Subcutaneous adipose tissue (tissue), 4 donors: Measurements from ENCODE around the gene KCNAB2. TPM values are rescaled to one million over a fixed set of nuclear protein-coding genes. Genes with fewer than 3 reads are reported as not detected.

Experiments used
- total RNA-seq, 4 donors: library from RNA; depleted of rRNA; stranded (reverse); fragments of >200 nt; gene quantifications; one replicate each; pipeline ENCODE4 v1.1.0, GENCODE V29; 2016
- TF ChIP-seq, protein P1 (sequence below): fragments of 450-650 bp; IDR thresholded peaks from one replicate; pipeline ENCODE4 v1.5.1; 2016; ENCODE audit warnings: low read depth, mild to moderate bottlenecking, control low read depth, antibody characterized with exemption, moderate library complexity

KCNAB2 gene
- total RNA-seq, 4 donors from 2014 or later: 10.2 to 48.6 (median 18.2) TPM

DNA sequence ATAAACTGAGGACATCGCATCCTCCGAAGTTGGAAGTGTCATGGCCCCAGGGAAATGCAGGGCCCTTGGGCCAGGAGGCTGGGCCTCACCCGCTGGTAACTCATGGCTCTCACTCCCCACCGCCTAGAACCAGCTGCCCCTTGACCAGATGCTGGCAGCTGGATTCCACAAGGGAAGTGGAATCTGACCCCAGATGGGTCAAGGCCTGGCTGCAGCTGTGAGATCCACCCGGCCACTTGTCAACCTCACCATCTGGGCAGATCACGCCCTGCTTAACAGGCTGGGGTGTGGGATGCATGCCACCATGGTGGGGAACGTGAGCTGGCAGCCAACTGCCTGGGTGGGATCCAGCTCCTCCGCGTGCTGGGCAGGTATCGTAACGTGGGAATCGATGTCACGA is 25.5 kb downstream of the KCNAB2 start:
- TF ChIP-seq, protein P1, sequence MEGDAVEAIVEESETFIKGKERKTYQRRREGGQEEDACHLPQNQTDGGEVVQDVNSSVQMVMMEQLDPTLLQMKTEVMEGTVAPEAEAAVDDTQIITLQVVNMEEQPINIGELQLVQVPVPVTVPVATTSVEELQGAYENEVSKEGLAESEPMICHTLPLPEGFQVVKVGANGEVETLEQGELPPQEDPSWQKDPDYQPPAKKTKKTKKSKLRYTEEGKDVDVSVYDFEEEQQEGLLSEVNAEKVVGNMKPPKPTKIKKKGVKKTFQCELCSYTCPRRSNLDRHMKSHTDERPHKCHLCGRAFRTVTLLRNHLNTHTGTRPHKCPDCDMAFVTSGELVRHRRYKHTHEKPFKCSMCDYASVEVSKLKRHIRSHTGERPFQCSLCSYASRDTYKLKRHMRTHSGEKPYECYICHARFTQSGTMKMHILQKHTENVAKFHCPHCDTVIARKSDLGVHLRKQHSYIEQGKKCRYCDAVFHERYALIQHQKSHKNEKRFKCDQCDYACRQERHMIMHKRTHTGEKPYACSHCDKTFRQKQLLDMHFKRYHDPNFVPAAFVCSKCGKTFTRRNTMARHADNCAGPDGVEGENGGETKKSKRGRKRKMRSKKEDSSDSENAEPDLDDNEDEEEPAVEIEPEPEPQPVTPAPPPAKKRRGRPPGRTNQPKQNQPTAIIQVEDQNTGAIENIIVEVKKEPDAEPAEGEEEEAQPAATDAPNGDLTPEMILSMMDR: no peak

GRCh38 chr1:6072774-6073479 is 27.2 kb downstream of the KCNAB2 start:
- TF ChIP-seq, protein P1: no peak

GRCh38 chr1:6073480-6074053 is 27.9 kb downstream of the KCNAB2 start:
- TF ChIP-seq, protein P1: no peak

DNA sequence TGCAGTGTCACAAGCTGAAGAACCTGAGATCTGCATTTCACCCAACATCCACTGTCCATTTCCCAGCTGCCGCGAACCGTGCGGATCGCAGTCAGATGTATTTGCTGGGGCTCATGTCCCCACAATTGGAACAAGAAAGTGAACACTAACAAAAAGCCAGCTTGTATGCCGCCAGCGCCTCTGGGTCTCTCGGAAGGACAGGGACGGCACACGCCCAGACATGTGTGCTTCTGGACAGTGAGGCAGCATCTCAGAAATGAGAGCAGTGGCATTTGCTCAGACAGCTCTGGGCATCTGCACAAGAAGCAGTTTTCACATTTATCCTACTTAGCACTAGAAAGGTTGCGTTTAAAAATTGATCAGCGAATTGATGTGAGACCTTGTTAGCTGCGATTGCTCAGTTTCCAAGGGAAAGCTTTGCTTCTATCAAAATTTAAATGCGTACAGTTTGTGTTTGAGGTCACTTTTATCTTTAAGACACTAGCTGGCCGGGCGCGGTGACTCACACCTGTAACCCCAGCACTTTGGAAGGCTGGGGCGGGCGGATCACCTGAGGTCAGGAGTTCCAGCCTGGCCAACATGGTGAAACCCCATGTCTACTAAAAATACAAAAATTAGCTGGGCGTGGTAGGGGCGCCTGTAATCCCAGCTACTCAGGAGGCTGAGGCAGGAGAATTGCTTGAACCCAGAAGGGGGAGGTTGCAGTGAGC is 28.7 kb downstream of the KCNAB2 start:
- TF ChIP-seq, protein P1: no peak

DNA sequence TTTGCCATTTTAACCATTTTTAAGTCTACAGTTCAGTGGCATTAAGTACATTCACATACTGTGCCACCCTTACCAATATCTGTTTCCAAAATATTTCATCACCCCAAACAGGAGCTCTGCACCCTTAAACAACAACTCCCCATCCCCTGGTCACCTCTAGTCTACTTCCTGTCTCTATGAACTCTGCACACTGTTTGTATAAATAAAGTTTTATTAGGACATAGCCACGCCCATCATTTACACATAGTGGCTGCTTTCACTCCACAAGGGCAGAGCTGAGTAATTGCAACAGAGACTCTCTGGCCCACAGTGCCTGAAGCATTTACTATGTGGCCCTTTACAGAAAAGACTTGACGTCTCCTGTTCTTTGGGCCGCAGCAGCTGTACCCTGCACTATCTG is 30.1 kb downstream of the KCNAB2 start:
- TF ChIP-seq, protein P1: no peak

DNA sequence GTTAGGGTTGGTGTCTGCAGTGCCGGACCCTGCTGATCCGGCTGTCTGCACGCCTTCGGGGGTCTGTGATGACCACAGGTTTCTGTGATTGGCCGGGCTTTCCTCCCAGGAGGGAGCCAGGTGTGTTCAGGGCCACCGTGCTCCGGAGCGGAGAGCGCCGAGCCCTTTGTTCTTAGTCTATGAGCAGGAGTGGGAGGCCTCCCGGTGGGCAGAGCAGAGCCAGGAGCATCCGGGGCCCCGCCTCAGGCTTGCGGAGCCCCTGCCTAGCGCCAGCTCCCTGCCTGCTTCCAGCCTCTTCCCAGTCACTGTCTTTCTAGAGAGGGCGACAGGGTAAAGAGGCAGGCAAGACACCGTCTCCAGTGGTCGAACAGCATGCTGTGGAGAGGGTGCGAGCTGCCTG is 31.8 kb downstream of the KCNAB2 start:
- TF ChIP-seq, protein P1: no peak

DNA sequence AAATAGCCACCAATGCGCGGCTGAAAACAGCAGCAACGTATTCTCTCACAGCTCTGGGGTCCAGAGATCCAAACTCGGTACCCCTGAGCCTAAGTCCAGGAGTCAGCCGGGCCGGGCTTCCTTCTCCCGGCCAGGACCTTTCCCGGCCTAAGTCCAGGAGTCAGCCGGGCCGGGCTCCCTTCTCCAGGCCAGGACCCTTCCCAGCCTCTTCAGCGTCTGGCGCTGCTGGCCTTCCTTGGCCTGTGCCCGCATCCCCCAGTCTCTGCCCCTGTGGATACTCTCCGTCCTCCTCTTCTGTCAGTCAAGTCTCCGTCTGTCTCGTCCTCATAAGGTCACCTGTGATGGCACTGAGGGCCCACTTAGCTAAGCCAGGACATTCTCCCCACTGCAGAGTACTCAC is 32.2 kb downstream of the KCNAB2 start:
- TF ChIP-seq, protein P1: no peak
